Osteocyte (in vitro differentiated cells): ENCODE measurements around the gene VRK3. TPM values are rescaled to one million over a fixed set of nuclear protein-coding genes. Genes with fewer than 3 reads are reported as not detected.
A peak's percentile ranks its signal among the peaks of the same experiment; 100 is the strongest.

ENCODE experiments used
- DNase-seq: peaks from one replicate; pipeline ENCODE4 v3.0.0; 2021; ENCODE audit warnings: mixed read lengths; ENCODE audit not compliant: unreplicated experiment; ENCODE audit errors: extremely low spot score
- H3K27ac Mint-ChIP-seq: one replicate; pipeline ENCODE4 v1.8.0; 2021; ENCODE audit warnings: mild to moderate bottlenecking, mixed read lengths; ENCODE audit not compliant: unreplicated experiment
- H3K27me3 Mint-ChIP-seq: one replicate; pipeline ENCODE4 v1.8.0; 2021; ENCODE audit warnings: mixed read lengths; ENCODE audit not compliant: unreplicated experiment
- H3K36me3 Mint-ChIP-seq: one replicate; pipeline ENCODE4 v1.8.0; 2021; ENCODE audit warnings: mixed read lengths; ENCODE audit not compliant: unreplicated experiment
- H3K4me1 Mint-ChIP-seq: one replicate; pipeline ENCODE4 v1.8.0; 2021; ENCODE audit warnings: mixed read lengths; ENCODE audit not compliant: unreplicated experiment
- H3K4me3 Mint-ChIP-seq: one replicate; pipeline ENCODE4 v1.8.0; 2021; ENCODE audit warnings: mild to moderate bottlenecking, moderate library complexity, mixed read lengths; ENCODE audit not compliant: unreplicated experiment
- H3K9me3 Mint-ChIP-seq: one replicate; pipeline ENCODE4 v1.8.0; 2021; ENCODE audit warnings: mixed read lengths; ENCODE audit not compliant: unreplicated experiment
- CTCF ChIP-seq: fragments of 200-600 bp; sonication (generic); IDR thresholded peaks from 2 replicates; pipeline ENCODE4 v1.5.0; 2021; ENCODE audit warnings: antibody characterized with exemption, mild to moderate bottlenecking, moderate library complexity
- total RNA-seq: library from RNA; stranded (reverse); gene quantifications from 2 replicates; pipeline ENCODE4 v1.2.1, GENCODE V29; 2021

Gene VRK3
- total RNA-seq, 1 donor from 2014 or later = 31.5 TPM

GRCh38 chr19:50050406-50051227, 25.4 kb upstream of the VRK3 start:
- DNase-seq = peak; percentile 88
- no peaks in the 10 kb centered on the region for H3K27me3 Mint-ChIP-seq
- peaks cover 13% of the 10 kb centered on the region for H3K9me3 Mint-ChIP-seq
- H3K4me3 Mint-ChIP-seq = peak overlapping the region; percentile 83
- no peak for TF ChIP-seq CTCF
- peak overlapping the region; percentile 83 for H3K27ac Mint-ChIP-seq
- peaks cover 28% of the 10 kb centered on the region for H3K36me3 Mint-ChIP-seq
- peaks cover 11% of the 10 kb centered on the region for H3K4me1 Mint-ChIP-seq

GRCh38 chr19:50047671-50048070, 22.5 kb upstream of the VRK3 start:
- Mint-ChIP-seq H3K36me3 (peaks cover 55% of the 10 kb centered on the region), H3K4me3 (no peak overlapping the region), H3K27me3 (no peaks in the 10 kb centered on the region), H3K9me3 (peaks cover 31% of the 10 kb centered on the region), H3K27ac (no peak overlapping the region), H3K4me1 (peaks cover 11% of the 10 kb centered on the region)
- TF ChIP-seq CTCF = no peak
- DNase-seq = no peak

GRCh38 chr19:50046649-50047503, 21.7 kb upstream of the VRK3 start:
- Mint-ChIP-seq H3K9me3 (peaks cover 34% of the 10 kb centered on the region), H3K4me1 (peaks cover 11% of the 10 kb centered on the region), H3K27ac (no peak overlapping the region), H3K4me3 (no peak overlapping the region), H3K27me3 (no peaks in the 10 kb centered on the region), H3K36me3 (peaks cover 63% of the 10 kb centered on the region)
- DNase-seq = no peak
- peak; percentile 37 for TF ChIP-seq CTCF

GRCh38 chr19:50044922-50045321, 19.8 kb upstream of the VRK3 start:
- Mint-ChIP-seq H3K36me3 (peaks cover 83% of the 10 kb centered on the region), H3K4me1 (no peaks in the 10 kb centered on the region), H3K27me3 (no peaks in the 10 kb centered on the region), H3K27ac (no peak overlapping the region), H3K9me3 (peaks cover 34% of the 10 kb centered on the region), H3K4me3 (no peak overlapping the region)
- no peak for TF ChIP-seq CTCF
- no peak for DNase-seq

GRCh38 chr19:50043967-50044366, 18.8 kb upstream of the VRK3 start:
- H3K27me3 Mint-ChIP-seq = no peaks in the 10 kb centered on the region
- peaks cover 34% of the 10 kb centered on the region for H3K9me3 Mint-ChIP-seq
- no peak overlapping the region for H3K27ac Mint-ChIP-seq
- H3K36me3 Mint-ChIP-seq = peaks cover 88% of the 10 kb centered on the region
- TF ChIP-seq CTCF = no peak
- DNase-seq = no peak
- H3K4me3 Mint-ChIP-seq = no peak overlapping the region
- no peaks in the 10 kb centered on the region for H3K4me1 Mint-ChIP-seq
